OCI-LY7 (cell line): ENCODE measurements around the gene YY1. TPM values are rescaled to one million over a fixed set of nuclear protein-coding genes. Genes with fewer than 3 reads are reported as not detected.
"Not testable (repeated sequence)": the region's sequence is repeated elsewhere in the genome, so short reads cannot be mapped to it uniquely, and the experiment has no call there.

Source experiments
- BruUV-seq: library from RNA; stranded (reverse); fragments of 400-500 nt; replicated peaks from 2 replicates; lab custom pipeline; 2021; lab: Mats Ljungman, UMichigan
- CTCF ChIA-PET: fragments of 300-600 bp; sonication (Branson Sonifier 250); formaldehyde crosslinking; loops from one replicate; lab custom pipeline; 2022; ENCODE audit warnings: antibody characterized with exemption; ENCODE audit not compliant: unreplicated experiment; lab: Charles Lee
- POLR2A ChIA-PET: fragments of 300-600 bp; sonication (Branson Sonifier 250); formaldehyde crosslinking; loops from one replicate; lab custom pipeline; 2022; ENCODE audit warnings: antibody characterized with exemption; lab: Charles Lee
- DNase-seq: peaks from one replicate; pipeline ENCODE4 v3.0.0-alpha.2; 2015; ENCODE audit warnings: low spot score
- H2AFZ ChIP-seq: fragments of 200-600 bp; sonication (generic), shearing (Covaris generic); 2 replicates; pipeline ENCODE4 v1.6.1; 2014; ENCODE audit warnings: mild to moderate bottlenecking, antibody characterized with exemption, low read length, moderate library complexity
- H3K27ac ChIP-seq: fragments of 200-600 bp; sonication (generic); 2 replicates; pipeline ENCODE4 v1.5.1; 2014; ENCODE audit warnings: mixed run types, low read depth, mild to moderate bottlenecking, moderate library complexity, low read length, inconsistent platforms; ENCODE audit not compliant: poor library complexity, severe bottlenecking
- H3K36me3 ChIP-seq: fragments of 200-600 bp; sonication (generic); 2 replicates; pipeline ENCODE4 v1.6.1; 2014; ENCODE audit warnings: mild to moderate bottlenecking, antibody characterized with exemption, low read length, moderate library complexity, mixed read lengths; ENCODE audit not compliant: insufficient read depth
- H3K4me1 ChIP-seq: fragments of 200-600 bp; sonication (generic); 2 replicates; pipeline ENCODE4 v1.5.1; 2014; ENCODE audit warnings: mild to moderate bottlenecking, low read length; ENCODE audit not compliant: insufficient read depth, poor library complexity, severe bottlenecking
- H3K4me2 ChIP-seq: fragments of 200-600 bp; sonication (generic); 2 replicates; pipeline ENCODE4 v1.6.1; 2014; ENCODE audit warnings: mild to moderate bottlenecking, low read length
- H3K4me3 ChIP-seq: fragments of 200-600 bp; sonication (generic); 2 replicates; pipeline ENCODE4 v1.5.1; 2014; ENCODE audit warnings: mild to moderate bottlenecking, low read depth, low read length; ENCODE audit not compliant: poor library complexity, severe bottlenecking
- H3K79me2 ChIP-seq: fragments of 200-600 bp; sonication (generic); 2 replicates; pipeline ENCODE4 v1.6.1; 2016; ENCODE audit warnings: low read depth, mild to moderate bottlenecking, low read length, moderate library complexity, mixed read lengths; ENCODE audit not compliant: insufficient read depth
- H3K9me2 ChIP-seq: fragments of 200-600 bp; sonication (generic); 2 replicates; pipeline ENCODE4 v1.6.1; 2016; ENCODE audit warnings: mild to moderate bottlenecking, low read length, mixed read lengths; ENCODE audit not compliant: insufficient read depth
- H3K9me3 ChIP-seq: fragments of 200-600 bp; sonication (generic); 2 replicates; pipeline ENCODE4 v1.6.1; 2014; ENCODE audit warnings: mild to moderate bottlenecking, mixed run types, low read length, mixed read lengths
- H4K20me1 ChIP-seq: fragments of 200-600 bp; sonication (generic); 2 replicates; pipeline ENCODE4 v1.6.1; 2014; ENCODE audit warnings: mild to moderate bottlenecking, antibody characterized with exemption, low read length, moderate library complexity, mixed read lengths; ENCODE audit not compliant: insufficient read depth
- EZH2phosphoT487 ChIP-seq: fragments of 200-600 bp; sonication (generic); IDR thresholded peaks from 2 replicates; pipeline ENCODE4 v1.6.1; 2018; ENCODE audit warnings: low read depth, borderline replicate concordance, mild to moderate bottlenecking, mixed run types, antibody characterized with exemption, low read length, moderate library complexity, mixed read lengths
- intact Hi-C: fragments of 100-400 bp; cut with micrococcal nuclease; formaldehyde crosslinking; loops from one replicate; pipeline ENCODE4 v1.10.0; 2022; ENCODE audit not compliant: unreplicated experiment
- total RNA-seq, 2 experiments: library from RNA; depleted of rRNA in 1 of 2; stranded (reverse); fragments of >200 nt in 1 of 2; shearing (Covaris generic) in 1 of 2; gene quantifications; 2 replicates each; pipeline ENCODE4 v1.2.3, GENCODE V29; 2014 to 2022
- TF ChIP-seq, protein P1 (sequence below): fragments of 200-600 bp; sonication (generic); conservative IDR thresholded peaks from 2 replicates; pipeline ENCODE4 v1.5.1; 2014; ENCODE audit warnings: mild to moderate bottlenecking, antibody characterized with exemption, low read length, moderate library complexity, mixed read lengths

YY1 gene
- total RNA-seq, 2 experiments from 2014 or later, result 59.9 to 140 TPM

GRCh38 chr14:100287202-100287997, 48.5 kb downstream of the YY1 start:
- Histone ChIP-seq H3K4me3 (no peak overlapping the region), H3K9me2 (no peaks in the 10 kb centered on the region), H2AFZ (no peak overlapping the region), H3K4me2 (no peak overlapping the region), H4K20me1 (no peaks in the 10 kb centered on the region; the same call in 1 of the 2 replicates), H3K27ac (no peak overlapping the region), H3K79me2 (no peaks in the 10 kb centered on the region), H3K36me3 (peaks cover 7% of the 10 kb centered on the region; the same call in 1 of the 2 replicates), H3K9me3 (no peaks in the 10 kb centered on the region), H3K4me1 (peaks cover 17% of the 10 kb centered on the region)
- TF ChIP-seq, protein P1, sequence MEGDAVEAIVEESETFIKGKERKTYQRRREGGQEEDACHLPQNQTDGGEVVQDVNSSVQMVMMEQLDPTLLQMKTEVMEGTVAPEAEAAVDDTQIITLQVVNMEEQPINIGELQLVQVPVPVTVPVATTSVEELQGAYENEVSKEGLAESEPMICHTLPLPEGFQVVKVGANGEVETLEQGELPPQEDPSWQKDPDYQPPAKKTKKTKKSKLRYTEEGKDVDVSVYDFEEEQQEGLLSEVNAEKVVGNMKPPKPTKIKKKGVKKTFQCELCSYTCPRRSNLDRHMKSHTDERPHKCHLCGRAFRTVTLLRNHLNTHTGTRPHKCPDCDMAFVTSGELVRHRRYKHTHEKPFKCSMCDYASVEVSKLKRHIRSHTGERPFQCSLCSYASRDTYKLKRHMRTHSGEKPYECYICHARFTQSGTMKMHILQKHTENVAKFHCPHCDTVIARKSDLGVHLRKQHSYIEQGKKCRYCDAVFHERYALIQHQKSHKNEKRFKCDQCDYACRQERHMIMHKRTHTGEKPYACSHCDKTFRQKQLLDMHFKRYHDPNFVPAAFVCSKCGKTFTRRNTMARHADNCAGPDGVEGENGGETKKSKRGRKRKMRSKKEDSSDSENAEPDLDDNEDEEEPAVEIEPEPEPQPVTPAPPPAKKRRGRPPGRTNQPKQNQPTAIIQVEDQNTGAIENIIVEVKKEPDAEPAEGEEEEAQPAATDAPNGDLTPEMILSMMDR, result no peak
- no peak for TF ChIP-seq EZH2phosphoT487
- intact Hi-C loops, result loop anchor here (5.0 kb wide), 1 partner anchor 45 kb away; no protein-coding TSS in a partner anchor
- POLR2A ChIA-PET, result interaction anchor here (0.6 kb wide), 1 partner anchor 9 kb away, joined by 4 read pairs; no protein-coding TSS in a partner anchor
- no peak for DNase-seq
- CTCF ChIA-PET, result no interaction called here
- no TSS peak for BruUV-seq

- CTCF ChIA-PET, H3K9me3 ChIP-seq, H2AFZ ChIP-seq, H3K36me3 ChIP-seq, H3K27ac ChIP-seq, H3K9me2 ChIP-seq, H4K20me1 ChIP-seq, DNase-seq, H3K79me2 ChIP-seq, H3K4me2 ChIP-seq, BruUV-seq, H3K4me3 ChIP-seq: not testable (repeated sequence)
- H3K4me1 ChIP-seq, result peaks cover 17% of the 10 kb centered on the region
- intact Hi-C loops, result loop anchor here (5.0 kb wide), 1 partner anchor 46 kb away; no protein-coding TSS in a partner anchor
- POLR2A ChIA-PET, result interaction anchor here (0.6 kb wide), 1 partner anchor 8 kb away, joined by 4 read pairs; no protein-coding TSS in a partner anchor
Measured at GRCh38 chr14:100287998-100288295, 49.0 kb downstream of the YY1 start.

DNA sequence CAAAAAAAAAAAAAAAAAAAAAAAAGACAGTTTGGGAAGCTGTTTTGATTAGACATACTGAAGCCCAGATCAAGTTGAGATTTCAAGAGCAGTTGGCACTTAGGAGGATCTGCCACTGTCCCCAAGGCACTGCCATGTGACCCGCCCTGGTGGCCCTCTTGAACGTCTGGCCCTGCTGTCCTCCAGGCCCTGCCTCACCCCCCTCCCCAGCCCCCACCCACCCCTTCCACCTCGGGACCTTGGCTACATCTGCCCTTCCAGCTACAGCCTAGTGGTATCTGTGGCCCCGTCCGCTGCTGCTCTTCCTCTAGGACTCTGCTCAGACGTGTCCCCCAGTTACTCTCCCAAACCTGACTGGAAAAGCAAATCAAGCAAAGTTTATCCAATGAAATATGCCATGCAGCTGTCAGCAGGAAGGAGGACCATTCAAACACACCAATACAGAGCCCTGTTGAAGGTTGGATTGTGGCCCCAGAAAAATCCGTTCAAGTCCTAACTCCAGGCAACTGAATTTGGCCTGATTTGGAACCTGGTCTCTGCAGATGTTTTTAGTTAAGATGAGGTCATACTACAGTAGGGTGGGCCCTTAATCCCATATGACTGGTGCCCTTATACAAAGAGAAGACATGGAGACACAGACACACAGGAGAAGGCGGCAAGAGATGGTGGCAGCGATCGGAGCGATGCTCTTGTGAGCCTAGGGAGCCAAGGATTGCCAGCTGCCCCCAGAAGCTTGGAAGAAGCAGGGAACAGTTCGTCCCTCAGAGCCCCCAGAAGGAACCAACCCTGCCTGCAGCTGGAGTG, 49.6 kb downstream of the YY1 start:
- Histone ChIP-seq H3K79me2 (no peaks in the 10 kb centered on the region), H3K4me1 (peaks cover 17% of the 10 kb centered on the region), H4K20me1 (no peaks in the 10 kb centered on the region), H2AFZ (no peak overlapping the region), H3K36me3 (no peaks in the 10 kb centered on the region), H3K9me3 (no peaks in the 10 kb centered on the region), H3K4me2 (no peak overlapping the region), H3K27ac (no peak overlapping the region), H3K9me2 (no peaks in the 10 kb centered on the region), H3K4me3 (no peak overlapping the region)
- CTCF ChIA-PET, result no interaction called here
- intact Hi-C loops, result loop anchor here (5.0 kb wide), 1 partner anchor 46 kb away; no protein-coding TSS in a partner anchor
- DNase-seq, result no peak
- POLR2A ChIA-PET, result interaction anchor here (0.6 kb wide), 1 partner anchor 8 kb away, joined by 4 read pairs; no protein-coding TSS in a partner anchor
- BruUV-seq, result no TSS peak
- TF ChIP-seq, protein P1, result no peak
- TF ChIP-seq EZH2phosphoT487, result no peak
